Body of pancreas (tissue), 4 donors: ENCODE data around the gene MYRIP.

Experiments used
- POLR2A ChIP-seq, 3 donors: fragments of 450-650 bp; IDR thresholded peaks; one replicate each; pipeline ENCODE4 v1.6.1; 2016; ENCODE audit warnings: antibody characterized with exemption in 3 of 3, mild to moderate bottlenecking in 2 of 3
- TF ChIP-seq, protein P1 (sequence below), 7 experiments: fragments of 450-650 bp in 4 of 7; fragments of 200-600 bp in 3 of 7; sonication (generic) in 3 of 7; IDR thresholded peaks; one replicate each; pipeline ENCODE4 v1.5.1; 2016 to 2019; ENCODE audit warnings: antibody characterized with exemption in 7 of 7

DNA sequence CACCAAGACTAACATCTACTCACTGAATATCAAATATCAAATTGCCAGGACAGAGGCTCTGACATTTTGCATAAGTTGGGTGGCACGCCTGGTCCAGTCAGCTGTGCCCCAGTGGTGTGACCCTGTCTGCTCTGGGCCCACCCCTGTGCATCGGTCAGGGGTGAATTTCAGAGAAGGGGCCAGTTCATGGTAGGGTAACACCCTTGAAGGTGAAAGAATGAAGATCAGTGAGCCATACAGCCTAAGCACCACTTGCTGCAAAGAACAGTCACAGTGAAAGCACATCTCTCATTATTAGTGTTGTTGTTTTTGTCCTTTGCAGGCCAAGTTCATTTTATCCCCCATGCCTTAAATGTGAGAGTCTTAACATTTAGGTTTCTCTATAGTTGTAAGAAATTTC lies 86.8 kb downstream of the MYRIP start:
- no peak for TF ChIP-seq POLR2A (IDR thresholded peaks at IDR 0.05)
- TF ChIP-seq, protein P1, sequence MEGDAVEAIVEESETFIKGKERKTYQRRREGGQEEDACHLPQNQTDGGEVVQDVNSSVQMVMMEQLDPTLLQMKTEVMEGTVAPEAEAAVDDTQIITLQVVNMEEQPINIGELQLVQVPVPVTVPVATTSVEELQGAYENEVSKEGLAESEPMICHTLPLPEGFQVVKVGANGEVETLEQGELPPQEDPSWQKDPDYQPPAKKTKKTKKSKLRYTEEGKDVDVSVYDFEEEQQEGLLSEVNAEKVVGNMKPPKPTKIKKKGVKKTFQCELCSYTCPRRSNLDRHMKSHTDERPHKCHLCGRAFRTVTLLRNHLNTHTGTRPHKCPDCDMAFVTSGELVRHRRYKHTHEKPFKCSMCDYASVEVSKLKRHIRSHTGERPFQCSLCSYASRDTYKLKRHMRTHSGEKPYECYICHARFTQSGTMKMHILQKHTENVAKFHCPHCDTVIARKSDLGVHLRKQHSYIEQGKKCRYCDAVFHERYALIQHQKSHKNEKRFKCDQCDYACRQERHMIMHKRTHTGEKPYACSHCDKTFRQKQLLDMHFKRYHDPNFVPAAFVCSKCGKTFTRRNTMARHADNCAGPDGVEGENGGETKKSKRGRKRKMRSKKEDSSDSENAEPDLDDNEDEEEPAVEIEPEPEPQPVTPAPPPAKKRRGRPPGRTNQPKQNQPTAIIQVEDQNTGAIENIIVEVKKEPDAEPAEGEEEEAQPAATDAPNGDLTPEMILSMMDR (IDR thresholded peaks at IDR 0.05) = no peak
